Calu3 (cell line): Measurements from ENCODE around the gene PAQR5. TPM values are rescaled to one million over a fixed set of nuclear protein-coding genes. Genes with fewer than 3 reads are reported as not detected.

Source experiments
- BruUV-seq: library from RNA; stranded (reverse); fragments of 400-500 nt; replicated peaks from 2 replicates; lab custom pipeline; 2021; lab: Mats Ljungman, UMichigan
- CTCF ChIA-PET: fragments of 300-600 bp; sonication (Branson Sonifier 250); formaldehyde crosslinking; loops from one replicate; lab custom pipeline; 2022; ENCODE audit warnings: antibody characterized with exemption; lab: Charles Lee
- DNase-seq: peaks from one replicate; pipeline ENCODE4 v3.0.0; 2022
- H3K27ac Mint-ChIP-seq: one replicate; pipeline ENCODE4 v1.8.0; 2022; ENCODE audit warnings: mixed read lengths; ENCODE audit not compliant: unreplicated experiment
- H3K27me3 Mint-ChIP-seq: one replicate; pipeline ENCODE4 v1.8.0; 2022; ENCODE audit warnings: mixed read lengths; ENCODE audit not compliant: unreplicated experiment
- H3K36me3 Mint-ChIP-seq: one replicate; pipeline ENCODE4 v1.8.0; 2022; ENCODE audit warnings: mild to moderate bottlenecking, moderate library complexity, mixed read lengths; ENCODE audit not compliant: insufficient read depth, unreplicated experiment
- H3K4me1 Mint-ChIP-seq: one replicate; pipeline ENCODE4 v1.8.0; 2022; ENCODE audit warnings: mild to moderate bottlenecking, low read depth, mixed read lengths; ENCODE audit not compliant: unreplicated experiment
- H3K4me3 Mint-ChIP-seq: one replicate; pipeline ENCODE4 v1.8.0; 2022; ENCODE audit warnings: mild to moderate bottlenecking, low read depth, moderate library complexity, mixed read lengths; ENCODE audit not compliant: unreplicated experiment
- H3K9me3 Mint-ChIP-seq: one replicate; pipeline ENCODE4 v1.8.0; 2022; ENCODE audit warnings: low read depth, mixed read lengths; ENCODE audit not compliant: unreplicated experiment
- CTCF ChIP-seq: fragments of 200-600 bp; IDR thresholded peaks from one replicate; pipeline ENCODE4 v1.8.0; 2022; ENCODE audit warnings: antibody characterized with exemption; ENCODE audit not compliant: unreplicated experiment
- intact Hi-C: fragments of 100-400 bp; cut with micrococcal nuclease; formaldehyde crosslinking; loops from one replicate; pipeline ENCODE4 v1.10.0; 2022; ENCODE audit not compliant: unreplicated experiment
- total RNA-seq: library from RNA; stranded (reverse); gene quantifications from 2 replicates; pipeline ENCODE4 v1.2.3, GENCODE V29; 2022

PAQR5 gene
- total RNA-seq, 1 experiment from 2014 or later: 1.8 TPM

DNA sequence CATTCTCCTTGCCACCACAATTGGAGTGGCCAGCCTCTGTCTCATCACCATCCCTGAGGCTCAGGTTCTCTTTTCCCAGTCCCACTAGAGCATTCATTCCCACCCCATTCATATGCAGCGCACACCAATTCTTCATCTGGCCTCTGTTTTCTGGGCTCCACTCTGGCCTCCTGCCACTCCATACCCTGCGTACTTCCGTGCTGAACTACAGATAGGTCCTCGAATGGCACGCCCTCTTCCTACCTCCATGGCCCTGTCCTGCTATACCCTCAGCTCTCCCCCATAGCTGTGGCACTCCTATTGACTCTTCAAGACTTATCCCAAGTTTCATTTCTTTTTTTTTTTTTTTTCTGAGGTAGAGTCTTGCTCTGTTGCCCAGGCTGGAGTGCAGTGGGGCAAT lies 25.9 kb downstream of the PAQR5 start:
- Mint-ChIP-seq H3K27me3 (no peaks in the 10 kb centered on the region), H3K4me3 (no peak overlapping the region), H3K9me3 (no peaks in the 10 kb centered on the region), H3K27ac (no peak overlapping the region), H3K4me1 (peaks cover 18% of the 10 kb centered on the region), H3K36me3 (no peaks in the 10 kb centered on the region)
- TF ChIP-seq CTCF: no peak
- BruUV-seq: no TSS peak
- CTCF ChIA-PET: no interaction called here
- DNase-seq: no peak
- intact Hi-C loops: no loop called here

- Mint-ChIP-seq H3K4me1 (peaks cover 18% of the 10 kb centered on the region), H3K36me3 (no peaks in the 10 kb centered on the region), H3K9me3 (no peaks in the 10 kb centered on the region), H3K4me3 (no peak overlapping the region), H3K27me3 (no peaks in the 10 kb centered on the region), H3K27ac (no peak overlapping the region)
- no peak for TF ChIP-seq CTCF
- BruUV-seq: no TSS peak
- DNase-seq: no peak
- intact Hi-C loops: no loop called here
- CTCF ChIA-PET: interaction anchor here (0.6 kb wide), 1 partner anchor 21 kb away, joined by 4 read pairs; no protein-coding TSS in a partner anchor
These were observed 26.8 kb downstream of the PAQR5 start for GRCh38 chr15:69325456-69325971.

DNA sequence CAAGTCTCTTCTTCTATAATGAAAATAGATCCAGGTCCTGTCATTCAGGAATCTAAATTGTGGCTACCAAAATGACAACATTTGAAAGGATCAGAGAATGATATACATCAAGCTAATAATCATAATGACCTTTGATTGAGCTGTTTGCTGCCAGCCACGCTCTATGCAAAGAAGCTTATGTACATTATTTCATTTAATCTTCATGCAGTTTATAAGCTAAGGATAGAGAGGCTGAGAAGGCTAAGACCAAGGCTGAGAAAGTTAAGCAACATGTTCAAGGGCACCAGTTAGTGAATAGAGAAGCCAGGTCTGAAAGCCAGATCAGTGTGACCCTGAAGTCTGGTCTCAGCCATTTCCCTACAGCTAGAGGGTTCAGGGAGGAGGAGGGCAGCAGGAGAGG lies 29.4 kb downstream of the PAQR5 start:
- Mint-ChIP-seq H3K4me1 (peaks cover 18% of the 10 kb centered on the region), H3K27me3 (no peaks in the 10 kb centered on the region), H3K27ac (no peak overlapping the region), H3K36me3 (no peaks in the 10 kb centered on the region), H3K4me3 (no peak overlapping the region), H3K9me3 (no peaks in the 10 kb centered on the region)
- intact Hi-C loops: no loop called here
- DNase-seq: no peak
- BruUV-seq: no TSS peak
- CTCF ChIA-PET: interaction anchor here (0.6 to 1.0 kb wide), 2 partner anchors 17 to 66 kb away, joined by 3 read pairs; no protein-coding TSS in a partner anchor
- TF ChIP-seq CTCF: no peak

- Mint-ChIP-seq H3K27me3 (no peaks in the 10 kb centered on the region), H3K4me1 (peaks cover 18% of the 10 kb centered on the region), H3K4me3 (no peak overlapping the region), H3K9me3 (no peaks in the 10 kb centered on the region), H3K36me3 (no peaks in the 10 kb centered on the region), H3K27ac (peak overlapping the region; percentile 22)
- peak; percentile 75 for DNase-seq
- CTCF ChIA-PET: interaction anchor here (1.0 kb wide), 1 partner anchor 17 kb away, joined by 3 read pairs; no protein-coding TSS in a partner anchor
- intact Hi-C loops: no loop called here
- no peak for TF ChIP-seq CTCF
- no TSS peak for BruUV-seq
These were observed 30.0 kb downstream of the PAQR5 start for GRCh38 chr15:69328739-69329138.
